Measurements from ENCODE around the gene PKIG.

DNA sequence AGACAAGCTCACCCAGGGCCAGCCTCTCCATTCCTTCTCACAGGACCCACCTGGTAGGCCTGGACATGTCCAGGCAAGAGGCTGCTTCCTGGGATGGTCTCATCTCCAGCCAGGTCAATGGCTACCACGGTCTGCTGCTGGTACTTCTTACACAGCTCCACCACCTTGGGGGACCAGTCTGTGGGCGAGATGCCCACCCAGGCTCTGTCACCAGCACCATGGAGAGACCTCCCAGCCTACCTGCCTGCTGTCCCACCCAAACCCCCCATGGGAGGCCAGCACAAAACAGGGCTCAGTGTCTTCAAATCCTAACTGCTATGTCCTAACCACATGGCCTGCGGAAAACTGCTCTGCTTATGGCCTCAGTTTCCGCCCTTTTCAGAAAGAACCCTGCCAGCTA is 41.8 kb downstream of the PKIG start:
- TF ChIP-seq, protein P1, sequence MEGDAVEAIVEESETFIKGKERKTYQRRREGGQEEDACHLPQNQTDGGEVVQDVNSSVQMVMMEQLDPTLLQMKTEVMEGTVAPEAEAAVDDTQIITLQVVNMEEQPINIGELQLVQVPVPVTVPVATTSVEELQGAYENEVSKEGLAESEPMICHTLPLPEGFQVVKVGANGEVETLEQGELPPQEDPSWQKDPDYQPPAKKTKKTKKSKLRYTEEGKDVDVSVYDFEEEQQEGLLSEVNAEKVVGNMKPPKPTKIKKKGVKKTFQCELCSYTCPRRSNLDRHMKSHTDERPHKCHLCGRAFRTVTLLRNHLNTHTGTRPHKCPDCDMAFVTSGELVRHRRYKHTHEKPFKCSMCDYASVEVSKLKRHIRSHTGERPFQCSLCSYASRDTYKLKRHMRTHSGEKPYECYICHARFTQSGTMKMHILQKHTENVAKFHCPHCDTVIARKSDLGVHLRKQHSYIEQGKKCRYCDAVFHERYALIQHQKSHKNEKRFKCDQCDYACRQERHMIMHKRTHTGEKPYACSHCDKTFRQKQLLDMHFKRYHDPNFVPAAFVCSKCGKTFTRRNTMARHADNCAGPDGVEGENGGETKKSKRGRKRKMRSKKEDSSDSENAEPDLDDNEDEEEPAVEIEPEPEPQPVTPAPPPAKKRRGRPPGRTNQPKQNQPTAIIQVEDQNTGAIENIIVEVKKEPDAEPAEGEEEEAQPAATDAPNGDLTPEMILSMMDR (IDR thresholded peaks at IDR 0.05) = no peak
- TF ChIP-seq POLR2A (IDR thresholded peaks at IDR 0.05) = no peak

All from body of pancreas (tissue), 4 donors.